Measurements from ENCODE around the gene FAM200A. TPM values are rescaled to one million over a fixed set of nuclear protein-coding genes. Genes with fewer than 3 reads are reported as not detected.
A peak's percentile ranks its signal among the peaks of the same experiment; 100 is the strongest.

The FAM200A gene
- total RNA-seq, 1 experiment from 2014 or later: 8.4 TPM

GRCh38 chr7:99560834-99561736 lies 9.2 kb upstream of the FAM200A start:
- CTCF ChIA-PET: interaction anchor here (0.6 kb wide), 1 partner anchor 71 kb away, joined by 3 read pairs; no protein-coding TSS in a partner anchor
- Histone ChIP-seq H3K9me3 (ENCODE audit: low read depth, low read length, poor library complexity, severe bottlenecking) (no peaks in the 10 kb centered on the region), H3K27ac (ENCODE audit: low read depth, low read length, poor library complexity, severe bottlenecking) (no peak overlapping the region), H3K27me3 (replicated peaks; ENCODE audit: insufficient read depth, low read depth, low read length, poor library complexity) (no peaks in the 10 kb centered on the region), H3K4me1 (ENCODE audit: insufficient read depth, low read length, poor library complexity, severe bottlenecking) (peaks cover 3% of the 10 kb centered on the region), H3K36me3 (ENCODE audit: insufficient read depth, low read length, poor library complexity, severe bottlenecking) (peaks cover 61% of the 10 kb centered on the region), H3K4me3 (ENCODE audit: low read depth, low read length, poor library complexity, severe bottlenecking) (no peak overlapping the region)
- TF ChIP-seq EZH2 (IDR thresholded peaks at IDR 0.05; ENCODE audit: borderline replicate concordance, low read depth, low read length, poor library complexity, severe bottlenecking): no peak
- TF ChIP-seq, protein P1, sequence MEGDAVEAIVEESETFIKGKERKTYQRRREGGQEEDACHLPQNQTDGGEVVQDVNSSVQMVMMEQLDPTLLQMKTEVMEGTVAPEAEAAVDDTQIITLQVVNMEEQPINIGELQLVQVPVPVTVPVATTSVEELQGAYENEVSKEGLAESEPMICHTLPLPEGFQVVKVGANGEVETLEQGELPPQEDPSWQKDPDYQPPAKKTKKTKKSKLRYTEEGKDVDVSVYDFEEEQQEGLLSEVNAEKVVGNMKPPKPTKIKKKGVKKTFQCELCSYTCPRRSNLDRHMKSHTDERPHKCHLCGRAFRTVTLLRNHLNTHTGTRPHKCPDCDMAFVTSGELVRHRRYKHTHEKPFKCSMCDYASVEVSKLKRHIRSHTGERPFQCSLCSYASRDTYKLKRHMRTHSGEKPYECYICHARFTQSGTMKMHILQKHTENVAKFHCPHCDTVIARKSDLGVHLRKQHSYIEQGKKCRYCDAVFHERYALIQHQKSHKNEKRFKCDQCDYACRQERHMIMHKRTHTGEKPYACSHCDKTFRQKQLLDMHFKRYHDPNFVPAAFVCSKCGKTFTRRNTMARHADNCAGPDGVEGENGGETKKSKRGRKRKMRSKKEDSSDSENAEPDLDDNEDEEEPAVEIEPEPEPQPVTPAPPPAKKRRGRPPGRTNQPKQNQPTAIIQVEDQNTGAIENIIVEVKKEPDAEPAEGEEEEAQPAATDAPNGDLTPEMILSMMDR (conservative IDR thresholded peaks at IDR 0.05; ENCODE audit: low read depth, low read length): no peak
- intact Hi-C loops (cut with micrococcal nuclease; ENCODE audit: unreplicated experiment): no loop called here
- DNase-seq (ENCODE audit: low spot score): no peak
- POLR2A ChIA-PET (ENCODE audit: low non-redundant PET): no interaction called here
- no TSS peak for BruUV-seq (replicated peaks)

GRCh38 chr7:99559175-99559915 lies 7.4 kb upstream of the FAM200A start:
- Histone ChIP-seq H3K4me1 (ENCODE audit: insufficient read depth, low read length, poor library complexity, severe bottlenecking) (peaks cover 3% of the 10 kb centered on the region), H3K27me3 (replicated peaks; ENCODE audit: insufficient read depth, low read depth, low read length, poor library complexity) (no peaks in the 10 kb centered on the region), H3K4me3 (ENCODE audit: low read depth, low read length, poor library complexity, severe bottlenecking) (peak overlapping the region; percentile 98), H3K9me3 (ENCODE audit: low read depth, low read length, poor library complexity, severe bottlenecking) (no peaks in the 10 kb centered on the region), H3K36me3 (ENCODE audit: insufficient read depth, low read length, poor library complexity, severe bottlenecking) (peaks cover 48% of the 10 kb centered on the region), H3K27ac (ENCODE audit: low read depth, low read length, poor library complexity, severe bottlenecking) (peak overlapping the region; percentile 97)
- DNase-seq (ENCODE audit: low spot score): peak; percentile 36
- intact Hi-C loops (cut with micrococcal nuclease; ENCODE audit: unreplicated experiment): no loop called here
- BruUV-seq (replicated peaks): no TSS peak
- no peak for TF ChIP-seq EZH2 (IDR thresholded peaks at IDR 0.05; ENCODE audit: borderline replicate concordance, low read depth, low read length, poor library complexity, severe bottlenecking)
- TF ChIP-seq, protein P1 (conservative IDR thresholded peaks at IDR 0.05; ENCODE audit: low read depth, low read length): no peak
- POLR2A ChIA-PET (ENCODE audit: low non-redundant PET): interaction anchor here (0.5 kb wide), 1 partner anchor 20 kb away, joined by 3 read pairs; no protein-coding TSS in a partner anchor
- CTCF ChIA-PET: no interaction called here

DNA sequence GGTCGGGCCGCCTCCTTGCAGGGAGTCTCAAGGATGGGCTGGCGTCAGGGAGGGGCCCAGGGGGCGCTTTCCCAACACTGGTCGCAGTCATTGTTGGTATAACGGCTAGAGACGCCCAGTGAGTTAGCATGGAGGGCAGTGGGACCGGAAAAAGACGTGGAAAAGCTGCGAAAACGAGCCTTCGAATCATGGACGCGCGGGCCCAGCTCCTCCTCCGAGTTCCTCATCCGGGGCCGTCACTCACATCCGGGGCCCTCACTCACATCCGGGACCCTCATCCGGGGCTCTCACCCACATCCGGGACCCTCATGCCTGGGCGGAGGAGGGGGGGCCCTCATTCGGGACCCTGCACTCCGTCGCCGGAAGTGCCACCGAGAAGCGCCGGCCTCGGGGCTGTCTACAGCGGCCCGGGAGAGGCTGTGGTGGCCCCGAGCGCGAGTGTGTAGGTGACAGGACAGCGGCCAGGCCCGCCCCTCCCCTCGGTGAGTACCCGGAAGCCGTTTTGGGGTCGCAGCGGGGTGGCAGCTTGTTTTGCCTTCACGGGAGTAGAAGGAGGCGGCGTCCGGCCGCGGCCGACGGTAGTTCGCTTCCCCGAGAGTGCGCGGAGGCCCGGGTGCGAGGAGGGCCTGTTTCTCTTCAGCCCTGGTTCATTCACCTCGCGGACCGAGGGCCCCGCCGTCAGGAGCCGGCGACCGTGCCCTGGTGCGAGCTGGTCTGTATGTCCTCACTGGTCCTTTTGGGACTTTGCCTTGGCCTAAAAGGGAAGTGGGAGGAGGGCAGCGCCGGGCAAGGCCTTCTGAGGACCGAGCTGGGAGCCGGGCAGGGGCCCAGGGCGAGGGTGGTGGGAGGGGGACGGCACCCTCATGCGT lies 6.6 kb upstream of the FAM200A start, which contains the start of gene ZNF655:
Gene ZNF655, plus strand, starts transcription at position 337 of the 869 bp plus-strand sequence. CDS start 1,918 bp downstream, outside the sequence.
- BruUV-seq (replicated peaks): no TSS peak
- H3K36me3 ChIP-seq (ENCODE audit: insufficient read depth, low read length, poor library complexity, severe bottlenecking): peaks cover 40% of the 10 kb centered on the region
- no peaks in the 10 kb centered on the region for H3K27me3 ChIP-seq (replicated peaks; ENCODE audit: insufficient read depth, low read depth, low read length, poor library complexity)
- TF ChIP-seq, protein P1 (conservative IDR thresholded peaks at IDR 0.05; ENCODE audit: low read depth, low read length): no peak
- TF ChIP-seq EZH2 (IDR thresholded peaks at IDR 0.05; ENCODE audit: borderline replicate concordance, low read depth, low read length, poor library complexity, severe bottlenecking): no peak
- H3K4me1 ChIP-seq (ENCODE audit: insufficient read depth, low read length, poor library complexity, severe bottlenecking): peaks cover 3% of the 10 kb centered on the region
- intact Hi-C loops (cut with micrococcal nuclease; ENCODE audit: unreplicated experiment): no loop called here
- peak within 1 kb of the TSS; percentile 97 for H3K27ac ChIP-seq (ENCODE audit: low read depth, low read length, poor library complexity, severe bottlenecking)
- peak within 1 kb of the TSS; percentile 98 for H3K4me3 ChIP-seq (ENCODE audit: low read depth, low read length, poor library complexity, severe bottlenecking)
- H3K9me3 ChIP-seq (ENCODE audit: low read depth, low read length, poor library complexity, severe bottlenecking): no peaks in the 10 kb centered on the region
- CTCF ChIA-PET: interaction anchor here (0.6 kb wide), 1 partner anchor 30 kb away, joined by 14 read pairs; no protein-coding TSS in a partner anchor
- DNase-seq (ENCODE audit: low spot score): peak; percentile 98
- POLR2A ChIA-PET (ENCODE audit: low non-redundant PET): interaction anchor here (0.6 kb wide), 1 partner anchor 150 kb away, joined by 3 read pairs; the partner anchor contains the start of gene BUD31

All from A673 (cell line).